GM21423 (cell line): ENCODE data around the gene MED29.
"Not testable (repeated sequence)": the region's sequence is repeated elsewhere in the genome, so short reads cannot be mapped to it uniquely, and the experiment has no call there.

Experiments
- ATAC-seq: cut with Tn5 transposase; IDR thresholded peaks from one replicate; pipeline ENCODE4 v1.9.1; 2021; ENCODE audit warnings: mild to moderate bottlenecking, moderate library complexity; ENCODE audit not compliant: unreplicated experiment

MED29 gene

GRCh38 chr19:39369200-39369599 lies 22.0 kb upstream of the MED29 start:
- no peak for ATAC-seq

GRCh38 chr19:39370735-39371134 lies 20.4 kb upstream of the MED29 start:
- no peak for ATAC-seq

DNA sequence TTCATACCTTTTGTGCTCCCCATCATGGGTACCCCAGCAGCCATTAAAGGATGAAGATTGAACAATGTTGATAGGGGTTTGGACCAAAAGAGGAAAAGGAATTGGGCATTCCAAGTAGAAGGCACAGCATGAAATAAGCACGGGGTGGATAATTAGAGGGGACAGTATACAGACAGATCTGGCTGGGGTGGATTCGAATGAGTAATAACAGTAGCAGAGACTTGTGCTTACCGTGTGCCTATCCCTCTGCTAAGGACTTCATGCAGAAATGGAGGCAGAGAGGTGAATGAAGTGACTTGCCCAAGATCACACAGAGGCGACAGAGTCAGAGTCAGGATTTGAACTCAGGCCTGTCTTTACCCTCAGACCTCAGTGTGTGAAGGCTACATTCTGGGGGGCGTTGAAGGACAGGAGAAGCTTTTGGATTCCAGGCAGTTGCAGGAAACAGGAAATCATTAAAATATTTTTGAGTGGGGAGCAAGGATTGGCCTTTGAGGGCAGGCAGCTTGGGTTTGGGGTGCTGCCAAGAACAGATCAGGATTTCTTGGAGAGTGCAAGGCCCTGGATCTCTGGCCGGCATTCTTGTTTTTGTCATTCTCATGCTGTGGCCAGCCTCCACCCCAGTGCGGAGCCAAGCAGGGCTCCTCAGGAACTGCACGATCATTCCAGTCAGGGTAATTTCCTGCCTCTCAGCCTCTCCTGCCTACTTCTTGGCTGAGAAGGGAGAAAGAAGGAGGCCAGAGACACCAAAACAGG lies 19.0 kb upstream of the MED29 start:
- no peak for ATAC-seq

- no peak for ATAC-seq
Measured at GRCh38 chr19:39372941-39373340, 18.2 kb upstream of the MED29 start.

DNA sequence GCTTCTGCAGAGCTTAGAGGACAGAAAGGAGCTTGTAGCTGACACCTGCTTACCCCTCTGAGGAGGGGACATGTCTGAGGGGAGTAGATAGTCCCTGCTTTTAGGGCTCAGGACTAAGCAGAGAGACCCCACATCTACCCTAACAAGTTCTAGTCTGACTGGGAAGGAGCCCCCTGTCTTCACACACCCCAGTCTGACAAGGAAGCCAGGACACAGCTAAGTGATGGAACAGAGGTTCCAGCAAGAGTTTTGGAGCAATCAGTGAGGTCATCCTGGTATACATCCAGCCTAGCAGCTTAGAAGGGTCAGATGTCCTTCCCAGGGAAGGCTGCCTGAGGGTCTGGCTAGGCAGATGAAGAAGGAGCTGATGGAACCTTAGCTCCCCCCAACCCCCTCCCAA lies 15.2 kb upstream of the MED29 start:
- no peak for ATAC-seq

- no peak for ATAC-seq
Measured at GRCh38 chr19:39377373-39378362, 13.5 kb upstream of the MED29 start.

DNA sequence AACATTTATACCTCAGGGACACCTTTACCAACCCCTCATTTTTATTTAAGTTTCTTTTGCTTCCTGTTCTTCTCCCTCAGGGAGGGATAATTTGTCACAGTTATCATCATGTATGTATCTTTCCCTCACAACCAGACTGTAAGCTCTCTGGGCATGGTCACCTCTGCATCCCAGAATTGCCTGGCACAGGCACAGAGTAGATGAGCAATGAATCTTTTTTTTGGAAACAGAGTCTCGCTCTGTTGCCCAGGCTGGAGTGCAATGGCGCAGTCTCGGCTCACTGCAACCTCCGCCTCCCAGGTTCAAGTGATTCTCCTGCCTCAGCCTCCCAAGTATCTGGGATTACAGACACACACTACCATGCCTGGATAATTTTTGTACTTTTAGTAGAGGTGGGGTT lies 11.8 kb upstream of the MED29 start:
- ATAC-seq = not testable (repeated sequence)

- no peak for ATAC-seq
Measured at GRCh38 chr19:39379865-39380396, 11.2 kb upstream of the MED29 start.

DNA sequence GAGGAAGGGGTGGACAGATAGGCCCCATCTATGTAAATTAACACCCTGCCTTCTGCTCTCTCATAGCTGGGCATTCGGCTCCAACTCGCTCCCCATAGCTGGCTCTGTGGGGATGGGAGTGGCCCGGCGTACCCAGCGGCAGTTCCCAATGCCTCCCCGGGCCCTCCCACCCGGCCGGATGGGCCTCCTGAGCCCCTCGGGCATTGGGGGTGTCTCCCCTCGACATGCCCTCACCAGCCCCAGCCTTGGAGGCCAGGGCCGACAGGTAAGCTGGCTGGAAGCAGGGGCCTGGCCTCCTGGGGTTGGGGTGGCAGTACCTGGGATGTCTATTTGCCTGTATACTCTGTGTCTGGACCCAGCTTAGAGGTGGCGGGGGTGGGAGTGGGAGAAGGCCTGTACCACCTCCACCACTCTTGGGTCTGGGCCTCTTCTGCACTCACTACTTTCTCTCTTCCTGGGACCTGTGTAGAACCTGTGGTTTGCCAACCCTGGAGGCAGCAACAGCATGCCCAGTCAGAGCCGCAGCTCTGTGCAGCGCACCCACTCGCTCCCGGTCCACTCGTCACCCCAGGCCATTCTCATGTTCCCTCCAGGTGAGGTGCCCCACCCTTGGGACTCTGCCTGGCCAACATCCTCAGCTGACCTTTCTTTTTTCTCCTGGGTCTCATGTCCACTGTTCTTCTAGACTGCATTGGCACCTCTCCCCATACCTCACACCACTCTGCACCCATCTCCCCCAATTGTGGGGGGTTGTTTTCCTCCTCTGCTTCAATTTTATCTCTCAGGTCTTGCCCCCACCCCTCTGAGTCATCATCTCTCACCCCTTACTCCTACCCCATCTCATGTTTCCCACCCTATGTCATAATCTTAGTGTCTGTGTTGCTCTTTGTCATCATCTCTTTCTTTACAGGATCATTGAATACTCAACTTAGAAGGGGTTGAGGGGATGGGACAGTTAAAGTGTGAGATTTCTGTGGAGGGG lies 10.4 kb upstream of the MED29 start:
- no peak for ATAC-seq

GRCh38 chr19:39381910-39382611 lies 9.1 kb upstream of the MED29 start:
- ATAC-seq = no peak

GRCh38 chr19:39382991-39383828 lies 8.0 kb upstream of the MED29 start:
- ATAC-seq = no peak

- ATAC-seq = no peak
Measured at GRCh38 chr19:39384839-39385568, 6.2 kb upstream of the MED29 start.

DNA sequence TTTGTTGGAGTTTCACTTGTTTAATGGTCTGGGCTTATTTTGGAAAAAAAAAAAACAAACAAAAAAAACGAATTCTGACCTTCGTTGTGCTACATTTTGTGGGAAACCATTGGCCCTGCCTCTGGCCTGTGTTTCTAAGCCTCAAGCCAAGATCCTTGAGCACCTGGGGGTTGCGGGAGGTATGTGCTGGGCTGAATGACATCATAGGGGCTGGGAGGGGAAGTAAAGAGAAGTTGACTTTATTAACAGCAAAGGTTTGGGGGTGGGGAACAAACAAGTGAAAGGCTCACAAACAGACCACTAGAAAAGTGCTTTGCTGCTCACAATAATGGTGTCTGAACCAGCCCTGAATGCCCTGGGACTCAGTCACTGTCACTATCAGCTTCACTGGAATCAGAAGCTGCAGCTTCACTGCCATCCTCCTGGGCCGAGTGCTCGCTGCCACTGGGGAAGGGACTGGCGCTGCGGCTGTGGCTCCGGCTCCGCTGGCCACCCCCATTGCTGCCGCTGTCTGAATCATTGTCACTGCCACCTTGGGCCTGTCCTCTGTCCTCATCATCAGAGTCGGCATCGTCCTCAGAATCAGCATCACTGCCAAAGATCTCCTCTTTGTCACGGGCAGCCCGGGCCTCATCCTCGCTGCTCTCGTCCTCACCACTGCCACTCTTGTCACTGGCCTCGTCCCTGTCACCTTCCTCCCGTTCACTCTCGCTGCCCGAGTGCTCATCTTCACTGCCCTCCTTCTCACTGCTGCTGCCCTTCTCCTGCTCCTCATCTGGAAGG lies 5.4 kb upstream of the MED29 start:
- ATAC-seq = no peak

DNA sequence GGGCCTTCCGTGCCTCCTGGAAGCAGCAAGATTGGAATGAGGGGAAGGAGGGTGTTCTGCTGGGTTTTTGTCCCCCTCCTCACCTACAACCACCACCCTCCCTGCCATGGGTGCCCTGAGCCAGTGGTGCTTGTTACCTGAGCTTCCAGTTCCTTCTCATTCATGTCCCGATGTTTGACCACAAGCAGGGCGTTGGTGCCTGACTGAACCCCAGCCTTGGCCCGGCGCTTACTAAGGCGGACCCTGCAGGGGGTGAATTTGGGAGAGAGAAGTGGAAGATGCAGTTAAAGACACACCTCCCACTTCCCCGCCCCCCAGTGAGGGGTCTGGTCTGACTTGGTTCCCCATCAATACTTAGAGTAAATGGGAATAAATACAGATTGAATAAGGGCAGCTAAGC lies 4.6 kb upstream of the MED29 start:
- ATAC-seq = no peak

GRCh38 chr19:39388657-39389056 lies 2.5 kb upstream of the MED29 start:
- no peak for ATAC-seq

GRCh38 chr19:39389631-39390414 lies 1.4 kb upstream of the MED29 start:
- no peak for ATAC-seq

GRCh38 chr19:39390451-39390750 lies 777 bp upstream of the MED29 start:
- ATAC-seq = no peak
